ENCODE results near the gene MARS2. TPM values are rescaled to one million over a fixed set of nuclear protein-coding genes. Genes with fewer than 3 reads are reported as not detected.

The MARS2 gene
- total RNA-seq, 4 donors from 2014 or later, result 4.4 to 14.4 (median 7.9) TPM

- in situ Hi-C loops (cut with MboI; ENCODE audit: low pct_ligation_motif_present in 1 of 4, low pct_unique_long_range_greater_than_20kb in 1 of 4, low sequenced_read_pairs in 3 of 4) (no loop called here), intact Hi-C loops (cut with DNase I; ENCODE audit: low total_unique reads) (no loop called here)
- Histone ChIP-seq H3K27ac (no peak overlapping the region), H3K36me3 (no peaks in the 10 kb centered on the region), H3K4me3 (no peak overlapping the region), H3K4me1 (no peaks in the 10 kb centered on the region), H3K27me3 (no peaks in the 10 kb centered on the region), H3K9me3 (no peaks in the 10 kb centered on the region)
- no peak for DNase-seq
- TF ChIP-seq CTCF (IDR thresholded peaks at IDR 0.05) (no peak), EP300 (IDR thresholded peaks at IDR 0.05; ENCODE audit: low read depth) (no peak), POLR2A (IDR thresholded peaks at IDR 0.05) (no peak), POLR2AphosphoS5 (IDR thresholded peaks at IDR 0.05) (no peak)
Measured at GRCh38 chr2:197740200-197740599, 35.0 kb downstream of the MARS2 start.

Other genes starting within 250 kb of the MARS2 start
- gene HSPD1, start 205.5 kb upstream of the MARS2 start, total RNA-seq, result 100 to 1,000 TPM in 2 of 4 donors, 10 to 100 TPM in 2; 75.9 to 149 (median 108) TPM
- 100 to 1,000 TPM in 2 of 4 donors, 1 to 10 TPM in 2; 3.4 to 151 (median 56.4) TPM for gene HSPE1, start 205.0 kb upstream of the MARS2 start, total RNA-seq
- 10 to 100 TPM; 12.3 to 27.9 (median 25.3) TPM for gene MOB4, start 189.3 kb upstream of the MARS2 start, total RNA-seq
- gene RFTN2, start 29.8 kb upstream of the MARS2 start, total RNA-seq, result 1 to 10 TPM in 2 of 4 donors, under 1 TPM in 1, not detected in 1; 0.80 to 2.6 (median 1.7) TPM
- not detected for gene BOLL, start 80.0 kb downstream of the MARS2 start, total RNA-seq
- 1 to 10 TPM in 3 of 4 donors, under 1 TPM in 1; 0.20 to 7.1 (median 5.3) TPM for gene PLCL1, start 99.2 kb downstream of the MARS2 start, total RNA-seq